HG02840 (cell line): ENCODE measurements around the gene AMIGO2.

Experiments used
- ATAC-seq: cut with Tn5 transposase; IDR thresholded peaks from one replicate; pipeline ENCODE4 v1.9.1; 2021; ENCODE audit warnings: mild to moderate bottlenecking, moderate library complexity, moderate number of reproducible peaks; ENCODE audit not compliant: unreplicated experiment, low FRiP score

The AMIGO2 gene

GRCh38 chr12:47038270-47038748 is 41.5 kb downstream of the AMIGO2 start:
- ATAC-seq, result no peak

GRCh38 chr12:47035484-47035883 is 44.3 kb downstream of the AMIGO2 start:
- ATAC-seq, result no peak

DNA sequence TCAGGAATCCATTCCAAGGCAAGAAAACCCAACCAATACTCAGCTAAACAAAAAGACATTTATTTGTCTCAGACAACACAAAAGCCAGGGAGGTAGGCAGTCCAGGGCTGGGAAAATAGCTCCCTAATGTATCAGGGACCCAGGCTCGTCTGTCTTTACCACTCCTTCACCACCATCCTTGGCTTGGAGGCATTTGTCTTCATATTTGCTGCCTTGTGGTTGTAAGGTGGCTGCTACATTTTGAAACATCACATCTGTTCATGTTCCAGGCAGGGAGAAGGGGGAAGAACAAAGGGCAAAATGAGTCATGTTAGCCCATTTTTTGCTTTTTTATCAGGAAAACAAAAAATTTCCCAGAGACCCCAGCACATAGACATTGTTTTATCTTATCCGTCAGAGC is 45.1 kb downstream of the AMIGO2 start:
- no peak for ATAC-seq

DNA sequence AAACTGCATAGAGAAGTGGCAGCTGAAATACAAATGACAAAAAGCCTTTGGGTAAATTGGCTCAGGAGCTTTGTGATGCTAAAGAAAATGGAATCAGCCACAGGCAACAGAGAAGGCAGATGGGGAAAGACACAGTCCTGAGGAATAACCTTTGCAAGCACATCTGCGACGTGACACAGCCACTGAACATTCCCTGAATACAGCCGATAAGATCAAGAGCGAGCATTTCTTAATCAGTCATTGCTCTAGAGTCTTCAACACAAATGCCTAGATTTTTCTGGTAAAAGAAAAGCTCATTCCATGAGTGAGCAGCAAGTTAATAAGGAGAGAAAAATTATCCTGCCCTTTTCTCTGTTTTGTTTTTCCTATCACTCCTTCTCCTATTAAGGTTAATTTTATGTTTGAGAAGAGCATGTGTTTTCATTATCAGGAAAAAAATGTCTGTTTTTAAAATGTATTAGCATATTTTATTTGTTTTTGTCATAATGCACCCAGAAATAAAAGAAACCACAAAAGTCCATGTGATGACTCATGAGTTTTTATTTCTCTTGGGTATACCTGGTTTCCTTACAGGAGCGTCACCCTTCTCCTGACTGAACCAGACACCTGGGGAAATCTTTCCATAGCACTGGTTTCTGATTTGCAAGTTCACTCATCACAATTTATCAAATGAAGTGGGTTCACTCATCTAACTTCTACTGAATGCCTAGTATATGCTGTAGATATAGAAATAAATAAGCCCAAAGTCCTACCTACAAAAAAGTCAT is 45.8 kb downstream of the AMIGO2 start:
- ATAC-seq, result no peak

GRCh38 chr12:47033081-47033480 is 46.7 kb downstream of the AMIGO2 start:
- no peak for ATAC-seq

DNA sequence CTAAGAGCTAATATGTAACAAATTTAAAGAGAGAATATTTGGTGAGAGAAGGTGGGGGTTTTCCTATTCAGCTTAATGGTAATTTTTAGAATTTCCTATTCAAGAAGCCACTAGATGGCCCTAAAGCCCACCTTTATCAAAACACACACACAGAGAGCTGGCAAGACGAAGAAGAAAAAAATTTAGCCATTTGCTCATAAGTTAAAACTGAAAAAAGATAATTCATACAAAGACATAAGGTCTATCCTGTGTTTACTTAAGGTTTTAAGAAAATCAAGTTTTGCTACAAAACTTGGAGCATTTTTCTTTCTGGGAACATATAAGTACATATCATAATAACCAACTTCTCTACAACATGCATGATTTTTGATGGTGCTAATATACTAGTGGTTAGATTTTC is 47.1 kb downstream of the AMIGO2 start:
- ATAC-seq, result no peak

DNA sequence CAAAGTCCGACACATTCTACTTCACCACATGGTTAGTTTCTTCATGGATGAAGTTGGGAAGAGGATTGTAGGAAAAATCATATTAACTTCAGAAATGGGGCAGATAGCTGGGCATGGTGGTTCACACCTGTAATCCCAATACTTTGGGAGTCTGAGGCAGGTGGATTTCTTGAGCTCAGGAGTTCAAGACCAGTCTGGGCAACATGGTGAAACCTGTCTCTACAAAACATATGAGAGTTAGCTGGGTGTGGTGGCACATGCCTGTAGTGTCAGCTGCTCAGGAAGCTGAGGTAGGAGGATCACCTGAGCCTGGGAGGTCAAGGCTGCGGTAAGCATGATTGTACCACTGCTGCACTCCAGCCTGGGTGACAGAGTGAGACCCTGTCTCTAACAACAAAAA is 49.9 kb downstream of the AMIGO2 start:
- no peak for ATAC-seq

DNA sequence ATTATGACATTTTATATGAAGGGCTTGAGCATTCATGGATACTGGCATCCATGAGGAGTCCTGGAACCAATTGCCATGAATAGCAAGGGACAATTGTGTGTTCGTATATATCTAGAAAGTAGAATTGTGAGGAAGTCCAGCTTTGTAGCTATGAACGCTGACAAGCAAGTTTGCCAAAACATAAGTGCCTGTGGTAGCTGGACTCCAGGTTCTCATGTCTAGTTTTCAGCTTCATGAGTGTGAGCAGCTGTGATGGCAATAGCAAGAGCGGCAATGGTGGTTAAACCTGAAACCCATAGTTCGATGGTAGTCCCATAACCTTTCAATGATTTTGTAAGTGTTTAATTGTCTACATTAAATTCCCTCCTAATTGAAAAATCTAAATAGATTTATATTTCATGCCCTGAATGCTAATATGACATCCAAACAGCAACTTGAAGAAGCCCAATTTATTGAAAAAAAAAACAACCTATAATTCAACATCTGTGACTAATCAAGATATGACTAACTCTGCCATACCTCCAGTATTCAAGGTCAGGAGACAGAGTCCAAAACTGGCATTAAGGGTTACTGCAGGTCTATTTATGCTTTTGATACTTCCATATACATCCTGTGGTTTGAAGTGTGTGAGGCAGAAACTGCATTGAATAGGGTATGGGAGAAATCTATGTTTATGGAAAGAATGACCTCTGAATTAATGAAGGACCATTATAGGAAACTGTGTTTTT is 50.6 kb downstream of the AMIGO2 start:
- no peak for ATAC-seq

DNA sequence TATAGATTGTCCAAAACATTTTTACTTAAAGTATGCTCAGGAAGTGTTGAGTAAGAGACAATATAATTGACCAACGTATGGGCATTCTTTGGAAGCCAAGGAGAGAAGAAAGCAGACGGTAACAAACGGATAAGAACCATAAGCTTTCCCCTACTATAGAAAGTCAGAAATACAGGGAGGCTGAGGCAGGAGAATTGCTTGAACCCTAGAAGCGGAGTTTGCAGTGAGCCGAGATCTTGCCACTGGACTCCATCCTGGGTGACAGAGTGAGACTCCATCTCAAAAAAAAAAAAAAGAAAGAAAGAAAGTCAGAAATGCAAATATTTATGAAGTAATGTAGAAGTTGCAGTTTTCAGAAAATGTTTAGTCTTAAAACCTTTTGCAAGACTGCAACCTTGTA is 51.6 kb downstream of the AMIGO2 start:
- ATAC-seq, result no peak
